Omental fat pad (tissue), 4 donors: Measurements from ENCODE around the gene SLC4A5. TPM values are rescaled to one million over a fixed set of nuclear protein-coding genes. Genes with fewer than 3 reads are reported as not detected.

Experiments
- ATAC-seq: fragments of 150-250 bp; one replicate; pipeline ENCODE4 v1.9.1; 2016; ENCODE audit warnings: mild to moderate bottlenecking, moderate library complexity; ENCODE audit not compliant: low FRiP score
- DNase-seq: peaks from one replicate; pipeline ENCODE4 v3.0.0-alpha.2; 2019; ENCODE audit warnings: low spot score
- CTCF ChIP-seq, 3 donors: fragments of 450-650 bp; IDR thresholded peaks; one replicate each; pipeline ENCODE4 v1.5.1; 2016 to 2017; ENCODE audit warnings: antibody characterized with exemption in 3 of 3, mild to moderate bottlenecking in 3 of 3, moderate library complexity in 2 of 3
- total RNA-seq, 4 donors: library from RNA; depleted of rRNA; stranded (reverse); fragments of >200 nt; gene quantifications; one replicate each; pipeline ENCODE4 v1.1.0, GENCODE V29; 2016

The SLC4A5 gene
- total RNA-seq, 4 donors from 2014 or later = 1.2 to 3.0 (median 1.6) TPM

GRCh38 chr2:74332550-74333174 is 10.6 kb downstream of the SLC4A5 start:
- DNase-seq = no peak
- no peak for ATAC-seq
- no peak for TF ChIP-seq CTCF (IDR thresholded peaks at IDR 0.05)

GRCh38 chr2:74328573-74328972 is 14.6 kb downstream of the SLC4A5 start:
- no peak for TF ChIP-seq CTCF (IDR thresholded peaks at IDR 0.05)
- DNase-seq = no peak
- no peak for ATAC-seq

GRCh38 chr2:74328074-74328473 is 15.1 kb downstream of the SLC4A5 start:
- DNase-seq (no peak), ATAC-seq (no peak)

GRCh38 chr2:74327627-74328026 is 15.6 kb downstream of the SLC4A5 start:
- DNase-seq (no peak), ATAC-seq (no peak)
- no peak for TF ChIP-seq CTCF (IDR thresholded peaks at IDR 0.05)

More at GRCh38 chr2:74328074-74328473, 15.1 kb downstream of the SLC4A5 start:
- TF ChIP-seq CTCF (IDR thresholded peaks at IDR 0.05) = no peak

GRCh38 chr2:74327199-74327598 is 16.0 kb downstream of the SLC4A5 start:
- no peak for DNase-seq
- no peak for ATAC-seq
- no peak for TF ChIP-seq CTCF (IDR thresholded peaks at IDR 0.05)

GRCh38 chr2:74325815-74326214 is 17.4 kb downstream of the SLC4A5 start:
- DNase-seq = no peak
- ATAC-seq = no peak
- TF ChIP-seq CTCF (IDR thresholded peaks at IDR 0.05) = no peak

GRCh38 chr2:74321737-74322136 is 21.5 kb downstream of the SLC4A5 start:
- no peak for DNase-seq
- TF ChIP-seq CTCF (IDR thresholded peaks at IDR 0.05) = no peak
- no peak for ATAC-seq
